SK-N-SH treated with all-trans-retinoic acid at 6 μM for 48 hours (cell line): ENCODE results near the gene QSOX2.

Experiments used
- ISL1 ChIP-seq: fragments of 250-450 bp; sonication (Bioruptor Pico); IDR thresholded peaks from 2 replicates; pipeline ENCODE4 v2.1.2; 2022; ENCODE audit warnings: mild to moderate bottlenecking, moderate library complexity
- PATZ1 ChIP-seq: fragments of 250-450 bp; sonication (Bioruptor Pico); IDR thresholded peaks from 2 replicates; pipeline ENCODE4 v1.8.0; 2020; ENCODE audit warnings: mild to moderate bottlenecking, moderate library complexity, borderline replicate concordance
- ZFP3 ChIP-seq: fragments of 250-450 bp; sonication (Bioruptor Pico); IDR thresholded peaks from 2 replicates; pipeline ENCODE4 v1.5.0; 2020; ENCODE audit warnings: mild to moderate bottlenecking, moderate library complexity

DNA sequence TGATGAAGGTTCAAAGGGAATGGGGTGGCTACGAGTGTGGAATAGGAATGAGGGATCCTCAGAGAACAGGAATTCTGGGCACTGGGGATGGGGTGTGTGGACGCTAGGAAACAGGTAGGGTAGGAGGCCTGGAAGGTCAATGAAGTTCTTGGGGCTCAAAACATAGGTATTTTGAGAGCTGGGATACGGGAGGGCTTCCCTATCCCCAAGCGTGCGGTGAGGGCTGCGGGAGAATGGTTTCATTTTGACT is 718 bp downstream of the QSOX2 start:
- TF ChIP-seq ISL1 (CRISPR knock-in tag) (no peak), ZFP3 (CRISPR knock-in tag) (no peak), PATZ1 (CRISPR knock-in tag) (no peak)
